Left forelimb (tissue), 1 donor: ENCODE measurements around the gene MAPKAP1.

Experiments used
- DNase-seq: peaks from one replicate; pipeline ENCODE4 v3.0.0-alpha.2; 2018; ENCODE audit warnings: low spot score

The MAPKAP1 gene

DNA sequence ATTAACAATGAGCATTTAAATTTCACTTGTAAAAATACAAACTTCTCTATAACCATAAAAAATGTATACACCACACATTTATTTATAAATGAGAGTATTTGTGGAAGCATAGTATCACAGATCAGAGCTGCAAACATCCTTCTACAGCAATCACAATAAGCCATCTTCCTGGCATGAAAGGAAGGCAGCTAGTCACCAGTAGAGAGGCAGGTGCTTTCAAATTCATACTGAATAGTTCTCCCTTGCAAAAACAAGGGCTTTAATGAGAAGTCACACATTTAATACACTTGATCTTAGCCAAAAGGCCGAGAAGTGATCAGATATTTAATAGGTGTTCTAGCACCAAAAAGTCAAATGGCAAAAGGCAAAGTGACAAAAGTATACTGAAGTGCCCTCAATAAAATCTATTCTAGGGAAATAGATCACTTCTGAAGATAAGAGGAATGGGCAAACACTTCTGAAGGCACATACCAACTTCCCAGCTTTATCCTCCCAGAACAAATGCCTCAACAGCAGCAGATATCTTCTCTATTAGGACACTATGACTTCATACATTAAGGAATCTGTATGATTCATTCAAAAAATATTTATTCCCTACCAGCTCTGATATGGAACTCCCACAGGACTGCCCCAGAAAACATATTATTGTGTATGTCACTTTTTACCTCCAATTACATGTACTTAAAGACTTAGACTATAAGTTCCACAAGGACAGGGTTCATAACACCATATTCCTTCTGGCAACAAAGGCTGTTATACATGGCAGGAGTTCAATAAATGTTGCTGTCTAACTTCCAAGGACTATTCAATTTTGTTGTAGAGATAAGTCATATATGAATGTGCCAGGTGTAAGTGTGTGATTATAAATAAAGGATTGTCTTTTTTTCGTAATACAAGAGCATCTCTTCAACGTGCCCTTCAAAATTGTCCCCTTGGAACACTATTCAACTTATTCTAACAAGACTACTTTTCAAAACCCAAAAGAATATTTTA is 31.7 kb downstream of the MAPKAP1 start:
- no peak for DNase-seq

DNA sequence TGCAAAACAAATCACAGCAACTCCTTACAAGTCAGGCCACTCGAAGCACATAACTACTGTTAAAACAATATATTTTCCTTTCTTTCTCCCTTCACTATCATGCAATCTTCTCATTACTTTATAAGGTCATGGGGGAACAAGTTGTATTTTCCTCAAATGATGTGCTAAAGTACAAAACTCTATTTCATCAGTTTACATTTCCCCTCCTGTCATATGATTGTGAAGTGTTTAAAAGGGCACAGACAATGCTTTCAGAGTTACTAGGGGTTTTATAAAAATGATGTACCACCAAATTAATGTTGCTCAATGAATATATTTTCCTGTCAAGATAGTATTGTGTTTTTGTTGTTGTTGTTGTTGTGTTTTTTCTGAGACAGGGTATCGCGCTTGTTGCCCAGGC is 34.1 kb downstream of the MAPKAP1 start:
- DNase-seq, result no peak

DNA sequence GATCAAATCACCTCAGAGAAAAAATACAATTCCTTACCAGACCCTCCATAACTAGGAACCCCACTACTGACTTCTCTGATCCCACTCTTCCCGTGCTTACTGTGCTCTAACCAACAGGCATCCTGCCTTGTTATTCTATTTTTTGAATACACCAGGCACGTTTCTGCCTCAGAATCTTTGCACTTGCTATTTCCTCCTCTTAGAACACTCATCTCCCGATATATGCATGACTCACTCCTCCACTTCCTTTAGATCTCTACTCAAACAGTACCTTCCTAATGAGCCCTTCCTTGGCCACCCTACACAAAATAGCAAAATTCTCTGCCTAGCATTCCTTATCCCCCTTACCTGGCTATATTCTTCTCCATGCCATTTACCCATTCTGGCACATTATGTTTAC is 43.9 kb downstream of the MAPKAP1 start:
- DNase-seq, result no peak

- DNase-seq, result no peak
These were observed 46.5 kb downstream of the MAPKAP1 start for GRCh38 chr9:125660557-125660956.

- no peak for DNase-seq
These were observed 47.1 kb downstream of the MAPKAP1 start for GRCh38 chr9:125659954-125660353.

DNA sequence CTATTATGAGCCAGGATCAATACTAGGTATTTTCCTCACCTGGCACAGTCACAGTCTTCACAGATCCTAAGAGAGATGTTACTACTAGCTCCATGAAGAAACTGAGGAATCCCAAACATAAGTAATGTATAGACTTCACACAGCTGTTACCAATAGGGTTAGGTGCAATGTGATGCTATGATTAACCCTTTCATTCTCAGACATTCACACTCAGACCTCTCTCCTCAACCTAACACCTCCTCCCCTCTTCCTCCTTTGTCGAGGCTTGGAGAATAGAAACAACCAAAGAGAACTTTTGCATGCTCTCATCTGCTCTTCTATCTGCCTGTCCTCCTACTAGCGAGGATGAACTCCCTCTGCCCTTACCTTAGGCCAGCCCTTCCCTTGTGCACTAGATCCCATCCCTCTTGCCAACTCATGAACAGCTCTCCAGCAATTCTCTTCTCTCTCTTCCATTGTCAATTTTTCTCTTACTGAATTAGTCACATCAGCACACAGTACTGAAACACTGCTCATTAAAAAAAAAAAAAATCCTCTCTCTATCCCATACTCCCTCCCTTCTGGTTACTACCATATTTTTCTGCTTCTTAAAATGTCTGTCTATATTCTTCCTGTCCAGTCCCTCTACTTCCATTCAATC is 47.7 kb downstream of the MAPKAP1 start:
- DNase-seq, result no peak

- DNase-seq, result no peak
These were observed 50.4 kb downstream of the MAPKAP1 start for GRCh38 chr9:125656560-125656959.

DNA sequence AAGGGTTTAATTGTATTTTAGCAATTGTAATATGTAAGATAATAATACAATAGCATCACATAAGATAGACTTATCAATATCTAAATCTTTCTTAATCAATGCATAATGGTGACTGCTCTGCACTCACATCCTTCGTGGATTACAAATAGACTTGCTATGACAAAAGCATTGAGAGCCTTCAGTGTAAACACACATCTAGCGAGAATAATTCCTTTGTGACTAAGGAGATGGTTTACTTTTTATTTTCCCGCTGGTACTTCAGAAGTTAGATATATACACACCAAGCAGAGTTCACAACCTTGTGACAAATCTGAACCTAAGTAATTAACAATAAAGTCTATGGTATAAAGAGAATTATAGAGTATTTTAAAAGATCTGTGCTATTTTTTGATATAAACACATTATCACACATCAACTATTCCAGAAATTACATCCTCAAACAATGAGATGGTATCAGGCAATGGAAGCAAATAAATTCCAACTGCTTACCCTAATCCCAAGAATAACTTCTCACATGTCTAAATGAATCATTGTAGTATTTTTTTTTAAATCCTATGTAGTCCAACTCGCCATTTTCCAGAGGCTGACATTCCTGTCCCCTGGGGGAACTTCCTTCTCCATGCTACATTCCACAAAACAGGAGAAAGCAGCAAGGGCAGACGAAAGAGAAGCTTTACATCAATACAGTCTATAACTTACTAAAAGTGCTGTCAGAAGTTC is 51.2 kb downstream of the MAPKAP1 start:
- no peak for DNase-seq

GRCh38 chr9:125655066-125655633 is 51.9 kb downstream of the MAPKAP1 start:
- DNase-seq, result no peak

GRCh38 chr9:125654121-125654520 is 52.9 kb downstream of the MAPKAP1 start:
- no peak for DNase-seq

DNA sequence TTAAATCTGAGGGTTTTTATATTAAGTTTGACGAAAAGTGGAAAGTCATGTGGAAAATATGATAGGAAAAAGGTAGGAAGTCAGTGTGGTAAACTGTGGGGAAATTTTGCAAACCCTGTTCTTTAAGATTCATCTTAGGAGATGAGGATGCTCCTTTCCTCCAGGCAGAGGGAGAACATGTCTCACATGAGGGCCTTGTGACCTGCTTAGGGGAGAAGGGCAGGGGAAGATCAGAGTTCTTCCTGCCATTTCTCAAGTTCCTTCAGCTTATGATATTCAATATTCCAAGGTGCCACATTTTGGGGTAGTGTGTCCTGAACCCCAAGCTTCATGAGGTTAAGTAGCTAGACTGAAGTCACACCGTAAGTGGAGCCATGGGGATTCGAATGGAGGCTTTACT is 53.7 kb downstream of the MAPKAP1 start:
- DNase-seq, result no peak

DNA sequence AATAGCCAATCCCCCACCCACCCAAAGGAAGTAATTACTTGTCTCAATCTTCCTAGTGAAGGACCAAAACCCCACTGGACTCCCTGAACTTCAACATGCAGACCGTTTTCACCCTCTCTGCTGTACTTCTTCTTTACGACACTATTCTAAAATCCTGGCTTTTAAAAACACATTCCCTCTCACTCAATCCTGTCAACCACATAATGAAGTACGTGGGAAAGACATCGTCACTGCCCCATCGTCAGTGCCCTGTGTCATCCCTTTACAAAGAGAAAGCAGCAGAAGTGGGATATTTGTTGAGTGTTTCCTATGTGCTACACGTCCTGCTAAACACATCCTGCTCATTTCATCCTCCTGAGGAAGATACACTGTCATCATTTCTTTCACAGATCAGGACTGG is 54.2 kb downstream of the MAPKAP1 start:
- DNase-seq, result no peak

GRCh38 chr9:125652233-125652594 is 54.8 kb downstream of the MAPKAP1 start:
- no peak for DNase-seq

- no peak for DNase-seq
These were observed 55.3 kb downstream of the MAPKAP1 start for GRCh38 chr9:125651576-125652232.

- DNase-seq, result no peak
These were observed 56.7 kb downstream of the MAPKAP1 start for GRCh38 chr9:125650271-125650737.

GRCh38 chr9:125649826-125650225 is 57.2 kb downstream of the MAPKAP1 start:
- DNase-seq, result no peak

DNA sequence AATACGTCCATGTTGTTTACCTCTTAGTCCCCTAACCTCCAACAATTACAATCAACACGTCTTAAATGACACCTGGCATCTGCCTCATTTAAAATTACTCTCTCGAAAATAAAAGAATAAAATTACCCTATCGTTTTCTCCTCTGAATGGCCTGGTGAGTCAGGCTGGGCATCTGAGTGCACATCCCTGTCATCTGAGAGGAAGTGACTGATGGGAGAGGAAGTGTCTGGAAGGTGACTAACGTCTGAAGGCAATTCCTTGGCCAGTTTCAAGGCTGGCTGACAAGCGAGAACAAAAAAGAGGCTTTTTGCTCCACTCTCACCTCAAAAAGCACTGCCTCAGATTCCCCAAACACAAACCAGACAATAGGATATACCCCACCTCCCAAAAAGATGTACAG is 57.7 kb downstream of the MAPKAP1 start:
- DNase-seq, result no peak

GRCh38 chr9:125648294-125648693 is 58.7 kb downstream of the MAPKAP1 start:
- DNase-seq, result no peak

DNA sequence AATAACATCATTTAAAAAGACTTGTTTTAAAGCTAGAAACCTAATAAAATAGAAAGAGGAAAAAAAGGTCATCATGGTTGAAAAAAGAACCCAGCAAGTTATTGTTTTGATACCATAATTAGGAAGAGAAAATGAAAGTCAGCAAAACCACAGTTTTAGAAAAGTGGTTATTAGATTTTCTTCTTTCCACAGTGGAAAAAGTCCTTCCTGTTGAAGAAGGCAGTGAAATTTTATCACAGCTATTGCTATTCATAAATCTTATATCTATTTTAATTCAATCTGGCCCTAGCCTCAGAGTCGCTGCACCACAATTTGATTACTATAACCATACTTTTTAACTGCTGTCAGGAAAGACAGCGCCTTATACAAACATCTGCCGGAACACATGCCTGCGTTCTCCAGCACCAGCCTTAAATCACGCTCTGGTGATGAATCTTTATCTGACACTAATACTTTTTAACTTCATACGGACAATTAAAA is 60.3 kb downstream of the MAPKAP1 start:
- no peak for DNase-seq

- no peak for DNase-seq
These were observed 60.8 kb downstream of the MAPKAP1 start for GRCh38 chr9:125646217-125646616.

- no peak for DNase-seq
These were observed 62.0 kb downstream of the MAPKAP1 start for GRCh38 chr9:125644819-125645507.
